GM19452 (cell line): ENCODE measurements around the gene PRMT6.
"Not testable (repeated sequence)": the region's sequence is repeated elsewhere in the genome, so short reads cannot be mapped to it uniquely, and the experiment has no call there.

ENCODE experiments used
- ATAC-seq: cut with Tn5 transposase; IDR thresholded peaks from one replicate; pipeline ENCODE4 v1.9.1; 2021; ENCODE audit not compliant: unreplicated experiment

The PRMT6 gene

DNA sequence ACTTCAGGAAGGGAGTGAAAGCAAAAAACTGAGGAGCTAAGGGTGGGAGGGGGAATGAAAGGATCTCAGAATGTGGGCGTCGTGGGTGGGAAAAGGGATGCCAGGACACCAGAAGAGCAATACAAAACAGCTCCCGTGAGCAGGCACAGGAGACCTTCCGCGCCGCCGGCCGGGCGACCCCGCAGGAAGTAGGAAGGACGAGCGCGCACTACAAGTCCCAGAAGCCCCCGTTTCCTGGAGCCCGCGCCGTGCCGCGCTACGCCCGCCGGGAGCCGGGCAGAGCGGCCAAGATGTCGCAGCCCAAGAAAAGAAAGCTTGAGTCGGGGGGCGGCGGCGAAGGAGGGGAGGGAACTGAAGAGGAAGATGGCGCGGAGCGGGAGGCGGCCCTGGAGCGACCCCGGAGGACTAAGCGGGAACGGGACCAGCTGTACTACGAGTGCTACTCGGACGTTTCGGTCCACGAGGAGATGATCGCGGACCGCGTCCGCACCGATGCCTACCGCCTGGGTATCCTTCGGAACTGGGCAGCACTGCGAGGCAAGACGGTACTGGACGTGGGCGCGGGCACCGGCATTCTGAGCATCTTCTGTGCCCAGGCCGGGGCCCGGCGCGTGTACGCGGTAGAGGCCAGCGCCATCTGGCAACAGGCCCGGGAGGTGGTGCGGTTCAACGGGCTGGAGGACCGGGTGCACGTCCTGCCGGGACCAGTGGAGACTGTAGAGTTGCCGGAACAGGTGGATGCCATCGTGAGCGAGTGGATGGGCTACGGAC is at the start of gene PRMT6:
TSS of gene PRMT6 (plus strand) at position 249 of the 771 bp plus-strand sequence. CDS start at position 291, 42 bp downstream.
- ATAC-seq, result peak; percentile 89

DNA sequence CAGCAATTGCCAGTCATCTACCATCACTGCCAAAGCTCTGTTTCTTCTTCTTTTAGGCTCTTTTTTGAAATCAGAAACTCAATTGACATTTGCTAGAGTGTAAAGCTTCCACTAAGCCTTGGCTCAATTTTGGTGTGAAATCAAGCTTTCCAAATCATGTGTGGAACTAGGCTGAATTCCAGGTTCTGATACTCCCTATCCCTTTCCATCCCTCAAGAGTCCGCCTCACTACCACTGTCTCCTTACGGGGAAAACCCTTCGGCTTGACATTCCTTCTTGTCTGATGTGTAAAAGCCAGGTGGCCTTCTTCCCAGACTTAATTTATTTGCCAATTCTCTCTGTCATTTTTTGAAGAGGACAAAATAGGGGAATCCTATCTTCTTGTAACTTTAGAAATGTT is 47.2 kb upstream of the PRMT6 start:
- no peak for ATAC-seq

DNA sequence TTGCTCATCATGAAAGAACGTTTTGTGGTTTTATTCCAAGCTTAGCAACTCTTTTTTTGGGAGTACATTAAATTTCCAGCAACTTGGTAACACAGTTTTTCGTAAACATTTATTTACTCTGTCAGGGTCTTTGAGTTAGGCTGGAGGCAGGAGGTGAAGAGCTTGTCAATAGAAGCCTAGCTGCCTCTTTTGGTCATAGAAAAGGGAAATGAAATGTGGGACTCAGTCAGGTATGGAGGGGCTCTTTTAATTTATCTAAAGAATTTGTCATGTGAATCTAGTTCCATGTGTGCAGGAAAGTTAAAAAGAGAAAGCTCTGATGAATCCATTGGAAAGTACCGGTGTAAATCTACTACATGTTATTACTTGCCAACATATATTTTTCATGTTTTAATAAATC is 45.9 kb upstream of the PRMT6 start:
- no peak for ATAC-seq

GRCh38 chr1:107016376-107016978 is 40.0 kb upstream of the PRMT6 start:
- peak; percentile 76 for ATAC-seq

DNA sequence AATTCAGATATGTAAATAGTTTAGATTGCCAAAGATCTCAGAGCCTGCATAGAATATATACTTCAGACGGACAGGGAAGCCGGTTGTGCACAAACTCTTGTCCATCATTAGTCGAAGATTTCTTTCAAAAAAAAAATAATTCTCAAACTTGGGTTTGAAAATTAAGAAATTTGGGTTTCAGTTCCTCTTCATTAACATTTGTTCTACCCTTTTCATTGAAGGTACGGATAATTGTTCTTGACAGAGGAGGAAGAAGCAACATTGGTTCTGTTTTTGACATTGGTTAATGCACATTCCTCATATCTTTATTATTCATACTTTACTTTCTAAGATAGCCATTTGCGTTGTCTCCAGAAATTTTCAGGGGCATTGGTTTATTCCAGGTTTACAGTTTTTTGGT is 38.0 kb upstream of the PRMT6 start:
- no peak for ATAC-seq

DNA sequence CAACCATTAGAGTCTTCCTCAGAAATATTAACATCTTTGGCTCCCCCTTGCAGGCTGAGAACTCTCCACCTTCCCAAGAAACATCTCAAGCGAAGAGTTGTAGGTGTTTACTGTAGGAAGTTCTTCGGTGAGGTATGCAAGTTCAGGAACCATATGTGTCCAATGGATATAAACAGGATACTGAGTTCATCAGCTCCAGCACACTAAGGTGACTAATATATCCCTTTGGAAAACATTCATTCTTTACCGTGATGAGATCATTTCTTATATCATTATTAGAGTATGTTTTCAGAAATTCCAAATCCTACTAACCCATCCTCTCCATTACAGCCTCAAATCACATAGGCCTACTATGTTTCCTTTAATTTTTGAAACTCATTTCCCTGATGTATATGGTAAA is 37.3 kb upstream of the PRMT6 start:
- no peak for ATAC-seq

DNA sequence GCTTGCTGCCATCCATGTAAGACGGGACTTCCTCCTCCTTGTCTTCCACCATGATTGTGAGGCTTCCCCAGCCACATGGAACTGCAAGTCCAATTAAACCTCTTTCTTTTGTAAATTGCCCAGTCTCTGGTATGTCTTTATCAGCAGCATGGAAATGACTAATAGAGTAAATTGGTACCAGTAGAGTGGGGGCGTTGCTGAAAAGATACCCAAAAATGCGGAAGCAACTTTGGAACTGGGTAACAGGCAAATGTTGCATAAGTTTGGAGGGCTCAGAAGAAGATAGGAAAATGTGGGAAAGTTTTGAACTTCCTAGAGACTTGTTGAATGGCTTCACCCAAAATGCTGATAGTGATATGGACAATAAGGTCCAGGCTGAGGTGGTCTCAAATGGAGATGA is 17.6 kb upstream of the PRMT6 start:
- ATAC-seq, result not testable (repeated sequence)

- ATAC-seq, result not testable (repeated sequence)
Measured at GRCh38 chr1:107044310-107045220, 11.9 kb upstream of the PRMT6 start.

DNA sequence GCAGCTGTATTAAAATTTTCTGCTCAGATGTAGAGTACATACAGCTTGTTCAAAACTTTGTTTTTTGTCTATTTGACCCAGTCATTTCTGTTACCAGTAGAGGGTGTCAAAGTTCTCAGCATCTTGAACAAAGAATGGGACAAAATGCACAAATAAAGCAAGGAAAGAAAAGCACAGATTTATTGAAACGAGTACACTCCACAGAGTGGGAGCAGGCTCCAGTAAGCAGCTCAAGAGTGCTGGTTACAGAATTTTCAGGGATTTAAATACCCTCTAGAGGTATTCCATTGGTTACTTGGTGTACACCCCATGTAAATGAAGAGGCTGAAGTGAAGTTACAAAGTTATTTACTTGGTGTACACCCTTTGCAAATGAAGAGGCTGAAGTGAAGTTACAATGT is 8.9 kb upstream of the PRMT6 start:
- no peak for ATAC-seq

DNA sequence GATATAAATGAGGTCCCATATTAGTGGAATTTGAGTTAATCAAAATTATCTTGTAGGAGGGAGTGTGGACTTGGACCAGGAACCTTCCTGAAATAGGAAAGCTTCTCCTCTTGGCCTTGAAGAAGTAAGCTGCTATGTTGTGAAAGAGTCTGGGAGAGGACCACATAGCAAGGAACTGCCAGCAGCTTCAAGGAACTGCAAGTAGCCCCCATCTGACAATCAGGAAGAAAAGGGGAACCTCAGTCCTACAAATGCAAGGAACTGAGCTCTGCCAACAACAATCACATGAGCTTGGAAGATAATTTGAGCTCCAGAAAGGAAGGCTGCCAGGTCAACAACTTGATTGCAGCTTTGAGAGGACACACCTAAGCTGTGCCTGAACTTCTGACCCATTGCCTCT is 8.2 kb upstream of the PRMT6 start:
- ATAC-seq, result no peak

DNA sequence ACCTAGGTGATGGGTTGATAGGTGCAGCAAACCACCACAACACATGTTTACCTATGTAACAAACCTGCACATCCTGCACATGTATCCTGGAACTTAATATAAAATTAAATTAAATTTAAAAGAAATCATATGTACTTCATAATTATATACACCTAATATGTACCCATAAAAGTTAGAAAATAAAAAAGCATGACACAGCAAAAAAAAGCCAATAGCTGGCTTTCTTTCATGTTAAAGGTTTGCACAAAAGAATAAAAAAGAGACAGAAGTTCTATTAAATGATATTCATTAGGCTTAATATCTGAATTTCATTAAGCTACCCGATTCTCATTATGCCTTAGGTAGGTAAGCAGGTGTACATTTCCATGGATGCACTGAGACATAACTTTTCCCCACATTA is 5.2 kb upstream of the PRMT6 start:
- no peak for ATAC-seq

GRCh38 chr1:107055919-107056425 is 502 bp upstream of the PRMT6 start:
- ATAC-seq, result not testable (repeated sequence)

GRCh38 chr1:107057197-107058133 is 991 bp downstream of the PRMT6 start:
- peak; percentile 66 for ATAC-seq

GRCh38 chr1:107058245-107059032 is 2.0 kb downstream of the PRMT6 start:
- no peak for ATAC-seq

- no peak for ATAC-seq
Measured at GRCh38 chr1:107061886-107062285, 5.4 kb downstream of the PRMT6 start.

GRCh38 chr1:107073493-107073892 is 17.0 kb downstream of the PRMT6 start:
- ATAC-seq, result no peak

DNA sequence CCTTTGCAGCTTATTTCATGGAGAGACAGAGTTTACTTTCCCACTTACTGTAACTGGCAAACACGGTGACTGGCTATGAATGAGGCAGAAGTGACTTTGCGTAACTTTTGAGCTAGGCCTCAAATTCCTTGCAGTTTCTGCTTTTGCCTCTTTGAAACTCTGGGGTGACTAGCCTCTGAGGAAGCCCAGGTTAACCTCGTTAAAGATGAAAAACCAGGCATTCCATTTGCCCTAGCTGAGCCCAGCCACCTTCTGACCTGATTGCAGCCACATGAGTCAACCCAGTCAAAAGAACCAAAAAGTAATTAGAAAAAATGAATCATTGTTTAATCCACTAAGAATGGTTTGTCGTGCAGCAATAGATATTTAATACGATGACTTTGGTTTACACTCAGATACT is 20.4 kb downstream of the PRMT6 start:
- no peak for ATAC-seq

- ATAC-seq, result no peak
Measured at GRCh38 chr1:107079249-107079648, 22.8 kb downstream of the PRMT6 start.

DNA sequence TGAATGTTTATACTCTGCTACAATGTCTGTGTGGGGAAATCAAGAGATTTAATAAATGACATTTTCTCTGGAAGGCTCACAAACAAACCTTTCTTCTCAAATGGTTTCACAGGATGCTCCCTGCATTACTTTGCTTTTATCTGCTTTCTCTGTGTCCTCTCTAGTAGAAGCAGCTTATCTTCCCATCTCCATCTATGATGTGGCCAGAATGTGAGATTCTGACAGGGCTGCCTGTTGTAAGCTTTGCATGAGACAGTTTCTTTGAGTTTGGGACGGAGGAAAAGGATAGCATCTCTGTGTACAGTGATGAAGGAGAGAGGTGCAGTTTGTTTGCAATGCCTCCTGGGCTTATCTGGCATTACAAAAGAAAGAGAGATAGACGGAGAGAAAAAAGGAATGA is 24.6 kb downstream of the PRMT6 start:
- no peak for ATAC-seq

- no peak for ATAC-seq
Measured at GRCh38 chr1:107091418-107091817, 34.9 kb downstream of the PRMT6 start.
